GM19240 (cell line): ENCODE results near the gene ARFGEF3.
"Not testable (repeated sequence)": the region's sequence is repeated elsewhere in the genome, so short reads cannot be mapped to it uniquely, and the experiment has no call there.

Source experiments
- DNase-seq: peaks from one replicate; pipeline ENCODE4 v3.0.0; 2011; ENCODE audit warnings: low spot score; ENCODE audit not compliant: insufficient read length

ARFGEF3 gene

GRCh38 chr6:138345565-138346285, 184.0 kb downstream of the ARFGEF3 start:
- no peak for DNase-seq

GRCh38 chr6:138346302-138347195, 184.8 kb downstream of the ARFGEF3 start:
- DNase-seq, result no peak

DNA sequence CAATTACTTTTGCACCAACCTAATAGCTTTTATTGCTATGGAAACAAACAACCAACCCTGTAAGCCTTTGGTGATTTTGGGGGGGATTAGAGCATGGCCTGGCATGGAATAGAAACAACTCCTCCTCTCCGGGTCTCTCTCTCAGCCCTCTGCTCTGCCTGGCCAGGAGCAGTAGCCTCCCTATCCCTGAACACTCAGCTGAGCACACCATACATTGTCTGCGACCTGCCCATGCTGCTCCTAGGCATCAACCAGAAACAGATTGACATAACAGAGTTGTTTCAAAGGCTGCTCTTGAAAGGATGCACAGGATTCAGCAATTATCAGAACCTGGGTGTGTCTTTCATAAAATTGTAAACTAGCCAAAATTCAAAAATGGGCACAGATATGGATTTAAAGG, 186.1 kb downstream of the ARFGEF3 start:
- no peak for DNase-seq

DNA sequence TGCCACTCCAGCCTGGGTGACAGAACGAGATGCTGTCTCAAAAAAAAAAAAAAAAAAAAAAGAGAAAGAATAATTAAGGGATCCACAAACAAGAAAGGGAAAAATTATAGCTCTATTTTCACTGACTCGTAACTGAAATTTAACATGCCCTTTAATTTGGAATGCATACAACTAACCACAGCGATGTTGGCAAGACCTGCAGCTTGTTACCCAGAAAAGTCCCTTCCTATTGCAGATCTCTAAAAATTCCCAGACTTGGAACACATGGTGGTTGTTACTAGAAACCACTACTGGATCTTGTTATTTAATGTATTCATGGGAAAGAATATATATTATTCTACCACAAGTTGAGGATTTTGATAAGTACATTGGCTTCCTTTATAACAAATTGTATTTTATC, 188.2 kb downstream of the ARFGEF3 start:
- no peak for DNase-seq

DNA sequence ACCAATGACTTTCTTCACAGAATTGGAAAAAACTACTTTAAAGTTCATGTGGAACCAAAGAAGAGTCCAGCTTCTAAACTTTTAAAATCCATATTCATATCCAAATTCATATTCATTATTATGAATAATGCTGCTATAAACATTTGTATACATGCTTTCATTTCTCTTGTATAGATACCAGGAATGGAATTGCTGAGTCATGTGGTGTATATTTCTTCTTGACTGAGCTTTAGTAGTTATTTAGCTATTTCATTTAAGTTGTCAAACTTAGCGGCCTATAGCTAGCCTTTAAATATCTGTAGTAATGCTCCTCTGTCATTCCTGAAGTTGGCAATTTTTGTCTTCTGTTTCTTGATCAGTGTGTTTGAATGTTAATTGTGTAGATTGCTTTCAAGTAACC, 196.2 kb downstream of the ARFGEF3 start:
- no peak for DNase-seq

GRCh38 chr6:138368684-138369083, 206.9 kb downstream of the ARFGEF3 start:
- DNase-seq, result not testable (repeated sequence)

DNA sequence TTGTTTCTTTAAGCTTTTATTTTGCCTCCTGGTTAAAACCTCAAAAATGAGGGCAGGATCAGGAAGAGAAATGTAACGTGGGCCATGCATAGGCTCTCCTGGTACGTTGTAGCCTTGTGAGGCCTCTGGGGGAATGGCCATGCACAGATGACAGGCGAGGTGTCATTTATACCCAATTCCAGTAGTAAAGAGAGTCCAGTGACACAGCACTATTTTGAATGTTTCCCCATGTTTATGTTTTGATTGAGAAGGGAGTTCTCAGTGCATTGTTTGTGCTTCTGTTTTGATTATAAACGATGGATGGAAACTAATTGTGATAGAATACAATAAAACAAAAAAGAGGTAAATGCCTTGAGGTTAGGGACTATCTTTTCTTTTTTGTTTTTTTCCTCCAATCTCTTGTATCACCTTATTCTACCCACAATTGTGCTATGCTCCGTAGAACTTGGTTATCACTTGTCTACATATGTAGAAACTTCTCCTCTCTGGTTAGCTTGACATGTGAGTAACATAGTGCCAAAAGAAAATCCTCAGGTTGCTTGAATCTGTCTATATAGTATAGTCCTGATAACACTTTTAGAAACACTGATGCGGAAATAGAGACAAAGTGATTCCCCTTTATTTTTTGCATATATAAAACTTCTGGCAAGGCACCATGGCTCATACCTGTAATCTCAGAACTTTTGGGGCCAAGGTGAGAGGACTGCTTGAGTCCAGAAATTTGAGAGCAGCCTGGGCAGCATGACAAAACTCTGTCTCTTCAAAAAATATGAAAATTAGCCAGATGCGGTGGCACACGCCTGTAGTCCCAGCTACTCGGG, 209.1 kb downstream of the ARFGEF3 start:
- DNase-seq, result no peak

GRCh38 chr6:138371452-138371711, 209.6 kb downstream of the ARFGEF3 start:
- DNase-seq, result no peak

GRCh38 chr6:138371720-138372119, 210.0 kb downstream of the ARFGEF3 start:
- DNase-seq, result no peak

- no peak for DNase-seq
Observed at GRCh38 chr6:138372711-138373463, 211.1 kb downstream of the ARFGEF3 start.

DNA sequence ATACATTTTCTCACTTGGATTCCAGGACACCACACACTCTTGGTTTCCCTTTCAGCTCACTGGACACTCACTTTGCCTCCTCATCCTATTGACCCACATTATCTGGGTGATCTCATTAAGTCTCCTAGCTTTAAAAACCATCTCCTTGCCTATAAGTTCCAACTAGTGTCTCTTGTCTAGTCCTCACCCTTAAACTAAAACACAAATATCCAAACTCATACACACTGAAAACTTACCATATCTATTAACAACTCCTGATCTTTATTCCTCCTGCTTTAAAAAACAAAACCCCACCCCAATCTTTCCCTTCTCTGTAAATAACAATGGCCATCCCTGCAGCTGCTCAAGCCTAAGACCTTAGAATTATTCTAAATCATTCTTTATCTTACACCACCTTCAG, 212.5 kb downstream of the ARFGEF3 start:
- no peak for DNase-seq

DNA sequence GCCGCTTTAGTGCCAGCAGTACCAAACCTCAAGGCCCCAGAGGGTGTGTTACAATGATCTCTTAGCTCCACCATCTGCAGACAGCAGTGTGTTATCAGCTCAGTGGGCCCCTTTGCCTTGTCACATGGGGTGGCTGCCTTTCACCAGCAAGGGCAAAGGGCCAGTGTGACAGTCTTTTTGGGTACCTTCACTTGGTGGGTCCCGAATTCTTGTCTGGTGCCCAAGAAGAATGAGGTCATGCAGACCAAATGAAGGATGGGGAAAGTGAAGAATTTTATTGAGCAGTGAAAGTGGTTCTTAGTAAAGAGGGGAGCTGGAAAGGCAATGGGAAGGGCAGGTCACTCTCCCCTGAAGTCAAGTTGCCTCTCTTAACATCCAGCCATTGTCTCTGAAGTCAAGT, 213.1 kb downstream of the ARFGEF3 start:
- DNase-seq, result no peak

GRCh38 chr6:138377042-138377441, 215.3 kb downstream of the ARFGEF3 start:
- no peak for DNase-seq

GRCh38 chr6:138377844-138378243, 216.1 kb downstream of the ARFGEF3 start, which contains the start of gene SMIM28:
SMIM28 (plus strand) TSS chr6:138377905; CDS start chr6:138378073, 168 bp downstream.
- no peak for DNase-seq

DNA sequence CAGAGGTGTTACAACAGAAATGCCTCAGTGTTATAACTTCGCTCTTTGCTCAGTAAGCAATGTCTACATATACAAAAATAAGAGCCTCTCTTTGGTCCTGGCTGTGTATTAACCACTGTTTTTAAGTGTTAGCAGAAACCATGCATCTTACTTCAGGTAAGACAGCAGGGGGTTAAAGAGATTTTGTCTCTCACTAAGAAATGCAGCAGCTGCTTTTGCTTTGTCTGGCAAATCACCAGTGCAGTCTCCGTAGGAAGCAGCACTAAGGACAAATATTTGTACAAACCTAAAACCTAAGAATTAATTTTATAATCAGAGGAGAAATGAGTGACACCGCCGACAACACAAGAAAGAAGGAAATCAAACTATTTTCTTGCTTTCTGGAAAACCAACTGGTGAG, 216.7 kb downstream of the ARFGEF3 start:
- no peak for DNase-seq

DNA sequence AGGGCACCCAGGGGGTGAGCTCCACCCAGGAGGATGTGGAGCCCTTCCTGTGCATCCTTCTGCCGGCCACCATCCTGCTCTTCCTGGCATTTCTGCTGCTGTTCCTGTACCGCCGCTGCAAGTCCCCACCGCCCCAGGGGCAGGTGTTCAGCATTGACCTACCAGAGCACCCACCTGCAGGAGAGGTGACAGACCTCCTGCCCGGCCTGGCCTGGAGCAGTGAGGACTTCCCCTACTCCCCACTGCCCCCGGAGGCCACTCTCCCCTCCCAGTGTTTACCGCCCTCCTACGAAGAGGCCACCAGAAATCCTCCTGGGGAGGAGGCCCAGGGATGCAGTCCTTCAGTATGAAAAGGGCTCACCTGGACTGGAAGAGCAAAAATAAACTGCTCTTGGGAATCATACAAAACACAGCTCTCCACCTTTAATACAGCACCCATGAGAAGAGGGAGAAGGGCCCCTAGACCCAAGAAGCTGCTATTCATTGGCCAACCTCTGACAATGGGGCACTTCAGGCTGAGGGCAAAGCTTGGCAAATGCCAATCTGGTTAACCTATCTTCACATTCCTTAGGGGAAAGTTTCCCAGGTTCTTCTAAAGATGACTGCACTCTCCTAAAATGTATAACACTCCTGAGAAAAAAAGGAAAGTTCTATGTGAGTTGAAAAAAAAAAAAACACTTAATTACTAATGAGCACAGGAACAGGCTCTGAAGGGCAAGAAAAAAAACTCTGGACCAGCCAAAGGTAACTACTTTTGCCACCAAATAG, 220.9 kb downstream of the ARFGEF3 start:
- DNase-seq, result no peak

DNA sequence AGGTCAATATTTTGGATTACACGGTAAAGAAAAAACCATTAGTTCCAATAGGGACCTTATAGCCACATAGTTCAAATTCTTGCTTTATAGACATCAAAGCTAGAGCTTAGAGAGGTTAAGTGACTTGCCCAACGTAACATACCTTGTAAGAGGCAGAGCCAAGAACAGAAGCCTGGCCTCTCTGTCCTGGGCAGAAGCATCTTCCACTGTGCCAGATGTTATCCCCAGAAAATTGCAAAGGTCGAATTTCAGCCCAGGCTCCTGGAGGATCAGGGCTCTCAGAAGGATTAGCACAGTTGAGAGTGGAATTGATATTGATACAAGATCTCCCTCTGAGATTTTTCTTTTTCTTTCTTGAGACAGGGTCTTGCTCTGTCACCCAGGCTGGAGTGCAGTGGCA, 222.0 kb downstream of the ARFGEF3 start:
- DNase-seq, result no peak

DNA sequence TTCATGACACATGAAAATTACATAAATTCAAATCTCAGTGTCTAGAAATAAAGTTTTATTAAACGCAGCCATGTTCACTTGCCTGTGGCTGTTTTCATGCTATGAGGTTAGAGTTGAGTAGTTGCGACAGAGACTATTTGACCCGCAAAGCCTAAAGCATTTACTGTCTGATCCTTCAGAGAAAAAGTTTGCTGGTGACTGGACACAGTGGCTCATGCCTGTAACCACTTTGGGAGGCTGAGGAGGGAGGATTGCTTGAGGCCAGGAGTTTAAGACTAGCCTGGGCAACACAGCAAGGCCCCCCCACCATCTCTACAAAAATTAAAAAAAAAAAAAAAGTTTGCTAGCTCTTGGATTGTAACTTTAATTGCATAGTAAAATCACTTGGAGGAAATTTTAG, 225.2 kb downstream of the ARFGEF3 start:
- no peak for DNase-seq

GRCh38 chr6:138387577-138388368, 226.0 kb downstream of the ARFGEF3 start:
- no peak for DNase-seq

- DNase-seq, result no peak
Observed at GRCh38 chr6:138389551-138389950, 227.8 kb downstream of the ARFGEF3 start.
